Natural killer cell (primary cell): ENCODE results near the gene MYO1D. TPM values are rescaled to one million over a fixed set of nuclear protein-coding genes. Genes with fewer than 3 reads are reported as not detected.
"Not testable (repeated sequence)": the region's sequence is repeated elsewhere in the genome, so short reads cannot be mapped to it uniquely, and the experiment has no call there.

Experiments used
- ATAC-seq, 3 donors: fragments of 150-1000 bp in 2 of 3; fragments of 200-7000 bp in 1 of 3; cut with Tn5 transposase; 1 replicate in 1 of 3; 2 replicates in 2 of 3; pipeline ENCODE4 v1.10.0; 2021; ENCODE audit warnings: mild to moderate bottlenecking in 2 of 3, moderate library complexity in 2 of 3
- DNase-seq, 2 donors: peaks; one replicate each; pipeline versions ENCODE4 v3.0.0 to v3.0.0-alpha.2; 2013 to 2021; ENCODE audit warnings: mixed read lengths in 1 of 2
- H3K27ac ChIP-seq: one replicate; pipeline ENCODE4 v1.5.1; 2013; ENCODE audit warnings: mild to moderate bottlenecking, low read length
- H3K27me3 ChIP-seq: one replicate; pipeline ENCODE4 v1.6.1; 2013; ENCODE audit warnings: low read length; ENCODE audit not compliant: control insufficient read depth, insufficient read depth
- H3K36me3 ChIP-seq: one replicate; pipeline ENCODE4 v1.6.1; 2013; ENCODE audit warnings: low read length; ENCODE audit not compliant: control insufficient read depth, insufficient read depth
- H3K4me1 ChIP-seq: one replicate; pipeline ENCODE4 v1.6.1; 2013; ENCODE audit warnings: low read length; ENCODE audit not compliant: control insufficient read depth, insufficient read depth
- H3K4me3 ChIP-seq: one replicate; pipeline ENCODE4 v1.5.1; 2013; ENCODE audit warnings: low read length
- H3K9me3 ChIP-seq: one replicate; pipeline ENCODE4 v1.6.1; 2013; ENCODE audit warnings: low read length; ENCODE audit not compliant: control insufficient read depth, insufficient read depth
- H3K27ac Mint-ChIP-seq, 2 donors: one replicate each; pipeline ENCODE4 v1.8.0; 2022; ENCODE audit warnings: mild to moderate bottlenecking in 2 of 2, mixed read lengths in 2 of 2, moderate library complexity in 1 of 2
- H3K27me3 Mint-ChIP-seq, 2 donors: one replicate each; pipeline ENCODE4 v1.8.0; 2022; ENCODE audit warnings: low read depth in 2 of 2, mixed read lengths in 2 of 2
- H3K36me3 Mint-ChIP-seq: one replicate; pipeline ENCODE4 v1.8.0; 2022; ENCODE audit warnings: mixed read lengths
- H3K4me1 Mint-ChIP-seq, 2 donors: one replicate each; pipeline ENCODE4 v1.8.0; 2022; ENCODE audit warnings: mixed read lengths in 2 of 2
- H3K4me3 Mint-ChIP-seq: one replicate; pipeline ENCODE4 v1.8.0; 2022; ENCODE audit warnings: mild to moderate bottlenecking, moderate library complexity, mixed read lengths
- H3K9me3 Mint-ChIP-seq, 2 donors: one replicate each; pipeline ENCODE4 v1.8.0; 2022; ENCODE audit warnings: mixed read lengths in 2 of 2
- CTCF ChIP-seq: fragments of 200-600 bp; IDR thresholded peaks from one replicate; pipeline ENCODE4 v1.8.0; 2022; ENCODE audit warnings: antibody characterized with exemption
- WGBS: methylation state at CpG from one replicate; pipeline ENCODE4 v1.1.7; 2013; ENCODE audit warnings: missing lambda C conversion rate; ENCODE audit not compliant: insufficient coverage; 5-methylcytosine and 5-hydroxymethylcytosine counted together
- intact Hi-C: fragments of 100-400 bp; cut with micrococcal nuclease; formaldehyde crosslinking; loops from one replicate; pipeline ENCODE4 v1.14.2; 2022
- total RNA-seq, 4 donors: library from RNA; stranded (reverse); fragments of 120-200 nt in 1 of 4; gene quantifications; one replicate each; pipeline versions ENCODE4 v1.2.3 to v1.2.4, GENCODE V29; 2013 to 2022

MYO1D gene
- total RNA-seq, 3 donors from 2014 or later (not counting 1 experiment from before 2014, with no cell fraction given), result 6.8 to 20.2 (median 10.5) TPM

- Mint-ChIP-seq H3K36me3 (no peaks in the 10 kb centered on the region), H3K27me3 (peaks cover 0 to 4% of the 10 kb centered on the region in 2 donors), H3K27ac (no peak overlapping the region), H3K4me3 (no peak overlapping the region), H3K4me1 (no peaks in the 10 kb centered on the region), H3K9me3 (no peaks in the 10 kb centered on the region)
- Histone ChIP-seq H3K9me3 (no peaks in the 10 kb centered on the region), H3K27ac (no peak overlapping the region), H3K4me3 (no peak overlapping the region), H3K36me3 (no peaks in the 10 kb centered on the region), H3K4me1 (no peaks in the 10 kb centered on the region), H3K27me3 (no peaks in the 10 kb centered on the region)
- no peak for TF ChIP-seq CTCF
- WGBS, result 64% methylated on average over 4 of the region's 4 CpGs
- intact Hi-C loops, result no loop called here
- ATAC-seq, result no peak
- DNase-seq, result no peak
Measured at GRCh38 chr17:32742681-32743538, 134.0 kb downstream of the MYO1D start.

GRCh38 chr17:32741381-32741780 is 135.5 kb downstream of the MYO1D start:
- intact Hi-C loops, result no loop called here
- WGBS, result 75% methylated on average over 1 of the region's 1 CpG

GRCh38 chr17:32739722-32740121 is 137.2 kb downstream of the MYO1D start:
- Mint-ChIP-seq H3K4me1 (no peaks in the 10 kb centered on the region), H3K27me3 (peaks cover 0 to 4% of the 10 kb centered on the region in 2 donors), H3K4me3 (no peak overlapping the region), H3K27ac (no peak overlapping the region), H3K36me3 (no peaks in the 10 kb centered on the region), H3K9me3 (no peaks in the 10 kb centered on the region)
- Histone ChIP-seq H3K9me3 (no peaks in the 10 kb centered on the region), H3K4me3 (no peak overlapping the region), H3K27me3 (no peaks in the 10 kb centered on the region), H3K4me1 (no peaks in the 10 kb centered on the region), H3K36me3 (no peaks in the 10 kb centered on the region), H3K27ac (no peak overlapping the region)
- intact Hi-C loops, result no loop called here
- DNase-seq (no peak), ATAC-seq (no peak)
- WGBS, result 100% methylated on average over 2 of the region's 2 CpGs
- no peak for TF ChIP-seq CTCF

More at GRCh38 chr17:32741381-32741780, 135.5 kb downstream of the MYO1D start:
- no peak for TF ChIP-seq CTCF
- no peaks in the 10 kb centered on the region for H3K36me3 Mint-ChIP-seq
- H3K4me1 Mint-ChIP-seq, result no peaks in the 10 kb centered on the region
- H3K27ac Mint-ChIP-seq, result no peak overlapping the region
- H3K9me3 Mint-ChIP-seq, result no peaks in the 10 kb centered on the region
- Histone ChIP-seq H3K27ac (no peak overlapping the region), H3K27me3 (no peaks in the 10 kb centered on the region), H3K9me3 (no peaks in the 10 kb centered on the region), H3K4me3 (no peak overlapping the region), H3K4me1 (no peaks in the 10 kb centered on the region), H3K36me3 (no peaks in the 10 kb centered on the region)
- ATAC-seq (no peak), DNase-seq (no peak)
- no peak overlapping the region for H3K4me3 Mint-ChIP-seq
- peaks cover 0 to 4% of the 10 kb centered on the region in 2 donors for H3K27me3 Mint-ChIP-seq

- H3K36me3 ChIP-seq, H3K36me3 Mint-ChIP-seq, H3K9me3 ChIP-seq, intact Hi-C loops, ATAC-seq, H3K4me3 ChIP-seq, H3K9me3 Mint-ChIP-seq, DNase-seq, H3K27me3 ChIP-seq, H3K4me3 Mint-ChIP-seq, H3K27ac ChIP-seq, H3K27me3 Mint-ChIP-seq, H3K27ac Mint-ChIP-seq, H3K4me1 ChIP-seq, H3K4me1 Mint-ChIP-seq: not testable (repeated sequence)
- 100% methylated on average over 3 of the region's 4 CpGs for WGBS
Measured at GRCh38 chr17:32739151-32739550, 137.8 kb downstream of the MYO1D start.
